Spleen (tissue), 11 donors: ENCODE results near the gene TREH. TPM values are rescaled to one million over a fixed set of nuclear protein-coding genes. Genes with fewer than 3 reads are reported as not detected.

Source experiments
- DNase-seq: peaks from one replicate; pipeline ENCODE4 v3.0.0-alpha.2; 2020
- H3K27ac ChIP-seq, 8 donors: fragments of 200-600 bp; sonication (generic) in 7 of 8; 1 replicate in 4 of 8; 2 replicates in 4 of 8; pipeline versions ENCODE4 v1.5.0 to v1.8.0; 2016 to 2021; ENCODE audit warnings: inconsistent platforms in 4 of 8, mild to moderate bottlenecking in 4 of 8, moderate library complexity in 1 of 8
- H3K27me3 ChIP-seq, 7 donors: fragments of 200-600 bp; sonication (generic) in 6 of 7; replicated peaks in 1 of 7; 1 replicate in 4 of 7; 2 replicates in 3 of 7; pipeline versions ENCODE4 v1.5.0 to v1.8.0; 2016 to 2021; ENCODE audit warnings: inconsistent platforms in 3 of 7, mild to moderate bottlenecking in 1 of 7
- H3K36me3 ChIP-seq, 6 donors: fragments of 200-600 bp; sonication (generic) in 5 of 6; 1 replicate in 4 of 6; 2 replicates in 2 of 6; pipeline versions ENCODE4 v1.5.0 to v1.8.0; 2016 to 2021; ENCODE audit warnings: inconsistent platforms in 2 of 6
- H3K4me1 ChIP-seq, 6 donors: fragments of 200-600 bp; sonication (generic) in 5 of 6; 1 replicate in 3 of 6; 2 replicates in 3 of 6; pipeline versions ENCODE4 v1.5.0 to v1.8.0; 2016 to 2021; ENCODE audit warnings: inconsistent platforms in 3 of 6
- H3K4me3 ChIP-seq, 8 donors: fragments of 200-600 bp; sonication (generic) in 7 of 8; 1 replicate in 4 of 8; 2 replicates in 4 of 8; pipeline versions ENCODE4 v1.5.0 to v1.8.0; 2016 to 2021; ENCODE audit warnings: inconsistent platforms in 4 of 8, mild to moderate bottlenecking in 4 of 8, moderate library complexity in 2 of 8
- H3K9me3 ChIP-seq, 8 donors: fragments of 200-600 bp; sonication (generic) in 7 of 8; 1 replicate in 4 of 8; 2 replicates in 4 of 8; pipeline versions ENCODE4 v1.5.0 to v1.8.0; 2016 to 2021; ENCODE audit warnings: inconsistent platforms in 4 of 8
- CTCF ChIP-seq, 11 experiments: fragments of 200-600 bp in 7 of 11; fragments of 450-650 bp in 4 of 11; sonication (generic) in 4 of 11; IDR thresholded peaks in 8 of 11; conservative IDR thresholded peaks in 3 of 11; 1 replicate in 7 of 11; 2 replicates in 4 of 11; pipeline versions ENCODE4 v1.4.0 to v1.8.0; 2016 to 2021; ENCODE audit warnings: antibody characterized with exemption in 11 of 11, inconsistent platforms in 4 of 11, mild to moderate bottlenecking in 1 of 11
- POLR2A ChIP-seq, 3 donors: fragments of 450-650 bp; IDR thresholded peaks; one replicate each; pipeline ENCODE4 v1.5.1; 2017; ENCODE audit warnings: antibody characterized with exemption in 3 of 3, mild to moderate bottlenecking in 1 of 3
- POLR2AphosphoS5 ChIP-seq, 3 donors: sonication (generic); formaldehyde crosslinking; IDR thresholded peaks; one replicate each; pipeline ENCODE4 v1.5.1; 2017; ENCODE audit warnings: antibody characterized with exemption in 3 of 3
- WGBS, 5 donors: extraction: QIAGEN DNeasy Blood & Tissue Kit in 3 of 5; methylation state at CpG; one replicate each; pipeline versions ENCODE4 v1.1.5 to v1.1.7; 2013 to 2018; 5-methylcytosine and 5-hydroxymethylcytosine counted together
- intact Hi-C: fragments of 100-400 bp; cut with DNase I; formaldehyde crosslinking; loops from one replicate; pipeline ENCODE4 v1.15.0; 2023; ENCODE audit warnings: low total_unique reads
- polyA plus RNA-seq, 3 donors: library from polyadenylated mRNA; stranded (reverse); fragments of 200-250 nt; gene quantifications; one replicate each; pipeline ENCODE4 v1.2.1, GENCODE V29; 2013
- total RNA-seq, 7 donors: library from RNA; depleted of rRNA in 3 of 7; stranded (reverse); fragments of >200 nt in 3 of 7; fragmentation: NEBNext Ultra II Directional in 4 of 7; extraction: Animal tissue kit (Norgen Biotek cat#: 25700) in 4 of 7; gene quantifications; one replicate each; pipeline versions ENCODE4 v1.1.0 to v1.2.1, GENCODE V29; 2016 to 2021
- donor health status: healthy with polysubstance abuse.
- donor health status: DM: no; HTN: no; CAD: no; lungs with moderate emphysema.
- donor health status: DM: no; HTN: no; CAD: no.
- donor health status: Bipolar disorder and iron deficiency.
- donor health status: healthy.
- donor health status: DM: no; HTN: no; CAD: no.
- donor health status: DM: yes; HTN: yes; CAD: no.

TREH gene
- total and polyA plus RNA-seq, 10 donors = 0.33 to 2.3 (median 2.0) TPM; not detected in 7

- H3K4me1 ChIP-seq = peaks cover 0 to 29% (median 11%) of the 10 kb centered on the region in 6 donors
- H3K27me3 ChIP-seq = peaks cover 0 to 5% (median 0%) of the 10 kb centered on the region in 7 donors
- no peak for DNase-seq
- no peak overlapping the region for H3K27ac ChIP-seq
- 76 to 95% (median 79%) methylated on average over 5 to 6 of the region's 6 CpGs for WGBS, 5 donors
- no peaks in the 10 kb centered on the region for H3K9me3 ChIP-seq
- TF ChIP-seq POLR2AphosphoS5 (IDR thresholded peaks at IDR 0.05) = no peak
- no peak for TF ChIP-seq POLR2A (IDR thresholded peaks at IDR 0.05)
- no peak for TF ChIP-seq CTCF (IDR thresholded peaks at IDR 0.05 in 8 of 11, conservative IDR thresholded peaks at IDR 0.05 in 3 of 11)
- no peak overlapping the region for H3K4me3 ChIP-seq
- intact Hi-C loops = no loop called here
- peaks cover 0 to 97% (median 34%) of the 10 kb centered on the region in 6 donors for H3K36me3 ChIP-seq
Measured at GRCh38 chr11:118629761-118630661, 49.4 kb downstream of the TREH start.

- H3K4me3 ChIP-seq = no peak overlapping the region
- peaks cover 0 to 19% (median 2%) of the 10 kb centered on the region in 6 donors for H3K4me1 ChIP-seq
- TF ChIP-seq CTCF (IDR thresholded peaks at IDR 0.05 in 8 of 11, conservative IDR thresholded peaks at IDR 0.05 in 3 of 11) (no peak), POLR2A (IDR thresholded peaks at IDR 0.05) (no peak), POLR2AphosphoS5 (IDR thresholded peaks at IDR 0.05) (no peak)
- no peaks in the 10 kb centered on the region for H3K9me3 ChIP-seq
- intact Hi-C loops = no loop called here
- no peak for DNase-seq
- H3K36me3 ChIP-seq = peaks cover 0 to 92% (median 34%) of the 10 kb centered on the region in 6 donors
- WGBS, 5 donors = 61 to 84% (median 70%) methylated on average over 3 to 5 of the region's 5 CpGs
- no peaks in the 10 kb centered on the region for H3K27me3 ChIP-seq
- H3K27ac ChIP-seq = no peak overlapping the region
Measured at GRCh38 chr11:118628861-118629549, 50.4 kb downstream of the TREH start.

- 86 to 95% (median 90%) methylated on average over 13 of the region's 13 CpGs for WGBS, 5 donors
- intact Hi-C loops = no loop called here
- DNase-seq = no peak
- Histone ChIP-seq H3K4me3 (no peak overlapping the region), H3K27ac (no peak overlapping the region), H3K27me3 (no peaks in the 10 kb centered on the region), H3K9me3 (no peaks in the 10 kb centered on the region), H3K4me1 (peaks cover 0 to 18% (median under 1%) of the 10 kb centered on the region in 6 donors), H3K36me3 (peaks cover 0 to 86% (median 34%) of the 10 kb centered on the region in 6 donors)
- no peak for TF ChIP-seq POLR2AphosphoS5 (IDR thresholded peaks at IDR 0.05)
- no peak for TF ChIP-seq POLR2A (IDR thresholded peaks at IDR 0.05)
- no peak for TF ChIP-seq CTCF (IDR thresholded peaks at IDR 0.05 in 8 of 11, conservative IDR thresholded peaks at IDR 0.05 in 3 of 11)
Measured at GRCh38 chr11:118628432-118628831, 51.0 kb downstream of the TREH start.

GRCh38 chr11:118628031-118628430, 51.4 kb downstream of the TREH start:
- no peak for TF ChIP-seq POLR2AphosphoS5 (IDR thresholded peaks at IDR 0.05)
- TF ChIP-seq POLR2A (IDR thresholded peaks at IDR 0.05) = no peak
- no peak for TF ChIP-seq CTCF (IDR thresholded peaks at IDR 0.05 in 8 of 11, conservative IDR thresholded peaks at IDR 0.05 in 3 of 11)
- H3K27ac ChIP-seq = no peak overlapping the region
- DNase-seq = no peak
- H3K4me1 ChIP-seq = peaks cover 0 to 22% (median 4%) of the 10 kb centered on the region in 6 donors
- intact Hi-C loops = no loop called here
- 84 to 97% (median 92%) methylated on average over 5 to 20 of the region's 20 CpGs for whole genome bisulfite sequencing, 5 donors
- H3K27me3 ChIP-seq = no peaks in the 10 kb centered on the region
- peaks cover 0 to 82% (median 32%) of the 10 kb centered on the region in 6 donors for H3K36me3 ChIP-seq
- H3K4me3 ChIP-seq = no peak overlapping the region
- no peaks in the 10 kb centered on the region for H3K9me3 ChIP-seq
